Activated T-cell treated with anti-CD3 and anti-CD28 coated beads for 24 hours (primary cell): ENCODE data around the gene SMC3.
A peak's percentile ranks its signal among the peaks of the same experiment; 100 is the strongest.
"Not testable (repeated sequence)": the region's sequence is repeated elsewhere in the genome, so short reads cannot be mapped to it uniquely, and the experiment has no call there.

Source experiments
- DNase-seq: peaks from one replicate; pipeline ENCODE4 v3.0.0-alpha.2; 2020; ENCODE audit warnings: low read depth

Gene SMC3

DNA sequence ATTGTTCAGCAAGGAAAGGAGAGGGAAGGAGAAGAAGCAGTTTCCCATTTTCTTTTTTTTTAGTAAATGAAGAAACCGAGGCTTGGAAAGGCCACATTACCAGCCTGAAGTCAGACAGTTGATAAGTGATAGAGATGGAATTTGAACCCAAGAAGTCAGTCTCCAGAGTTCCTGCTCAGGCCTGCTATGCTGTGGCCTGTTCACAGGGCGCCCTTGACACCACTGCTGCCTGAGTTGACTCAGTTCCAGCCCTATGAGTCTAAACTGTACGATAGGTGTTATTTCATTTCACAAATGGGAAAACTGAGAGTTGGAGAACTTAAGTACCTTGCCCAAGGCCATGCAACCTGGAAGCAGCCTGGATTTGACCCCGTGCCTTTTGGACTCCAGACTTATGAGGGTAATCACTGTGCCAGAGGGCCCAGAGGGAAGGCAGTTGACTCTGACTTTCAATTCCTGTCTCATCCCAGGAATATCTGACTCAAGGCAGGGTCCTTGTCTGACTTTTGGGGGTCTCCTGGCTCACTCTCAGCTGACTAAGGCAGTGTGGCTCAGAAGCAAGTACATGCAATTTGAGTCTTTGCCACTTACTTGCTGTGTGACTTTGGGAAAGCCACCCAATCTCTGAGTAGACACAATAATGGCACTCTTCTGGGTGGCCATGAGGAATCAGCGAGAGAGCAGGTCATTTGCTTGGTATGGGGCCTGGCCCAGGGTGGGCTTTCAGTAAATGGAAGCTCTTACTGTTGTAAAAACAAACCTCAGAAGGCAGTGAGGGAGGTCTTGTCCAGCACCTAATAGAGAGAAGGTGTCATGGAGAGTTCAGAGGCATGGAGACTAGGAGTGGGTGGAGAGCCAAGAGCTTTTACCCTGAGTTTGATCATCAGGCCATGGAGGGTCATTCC, 58.7 kb downstream of the SMC3 start:
- DNase-seq, result no peak

DNA sequence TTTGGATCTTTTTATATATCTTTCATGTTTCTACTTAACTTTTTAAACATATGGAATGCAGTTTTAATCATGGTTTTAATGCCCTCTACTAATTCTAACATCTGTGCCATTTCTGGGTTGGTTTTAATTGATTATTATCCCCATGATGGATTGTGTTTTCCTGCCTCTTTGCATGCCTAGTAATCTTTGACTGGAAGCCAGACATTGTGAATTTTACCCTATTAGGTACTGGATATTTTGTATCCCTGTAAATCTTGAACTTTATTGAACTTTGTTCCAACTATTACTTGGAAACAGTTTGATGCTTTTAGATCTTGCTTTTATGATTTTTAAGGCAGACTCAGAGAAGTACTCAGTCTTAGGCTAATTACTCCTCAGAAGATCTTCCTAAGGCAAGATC, 60.7 kb downstream of the SMC3 start:
- no peak for DNase-seq

DNA sequence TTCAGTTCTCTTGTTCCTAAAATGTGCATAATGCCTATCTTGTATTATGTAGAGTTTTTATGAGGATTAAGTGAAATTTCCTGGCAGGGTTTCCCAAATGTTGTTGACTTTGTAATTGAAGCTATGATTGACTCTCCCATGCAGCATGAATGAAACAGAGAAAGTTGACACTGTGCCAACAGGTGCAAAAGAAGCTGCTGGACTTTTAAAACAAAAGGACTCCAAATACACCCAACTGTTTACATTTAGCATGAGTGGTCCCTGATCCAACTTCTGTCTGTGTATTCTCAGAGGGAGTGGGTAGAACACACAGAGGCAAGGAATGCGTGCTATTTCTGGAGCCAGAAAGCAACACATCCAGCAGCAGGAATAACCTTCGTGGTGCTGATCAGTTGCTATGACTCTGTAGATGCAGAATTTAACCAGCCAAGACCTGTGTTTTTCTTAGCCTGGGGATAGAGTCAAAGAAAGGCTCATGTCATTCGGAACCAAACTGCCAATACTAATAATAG, 62.2 kb downstream of the SMC3 start:
- no peak for DNase-seq

DNA sequence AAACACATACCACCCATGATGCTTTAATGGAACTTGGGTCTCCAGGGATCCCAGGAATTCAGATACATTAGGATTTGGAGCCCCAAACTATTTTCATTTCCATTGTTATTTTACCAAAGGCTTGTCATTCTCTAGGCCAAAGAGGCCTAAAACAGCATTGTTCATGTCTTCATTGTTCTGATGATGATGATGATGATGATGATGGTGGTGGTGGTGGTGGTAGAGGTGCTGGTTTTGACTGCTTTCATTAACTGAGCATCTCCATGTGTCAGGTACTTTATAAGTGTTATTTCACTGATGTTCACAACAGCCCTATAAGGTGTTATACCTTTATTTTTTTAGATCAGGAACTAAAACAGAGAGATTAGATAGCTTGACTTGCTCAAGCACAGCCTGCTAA, 64.4 kb downstream of the SMC3 start:
- DNase-seq, result no peak

GRCh38 chr10:110632591-110633215, 65.2 kb downstream of the SMC3 start:
- no peak for DNase-seq

- no peak for DNase-seq
Measured at GRCh38 chr10:110634527-110635209, 67.2 kb downstream of the SMC3 start.

- DNase-seq, result no peak
Measured at GRCh38 chr10:110636572-110636931, 69.1 kb downstream of the SMC3 start.

DNA sequence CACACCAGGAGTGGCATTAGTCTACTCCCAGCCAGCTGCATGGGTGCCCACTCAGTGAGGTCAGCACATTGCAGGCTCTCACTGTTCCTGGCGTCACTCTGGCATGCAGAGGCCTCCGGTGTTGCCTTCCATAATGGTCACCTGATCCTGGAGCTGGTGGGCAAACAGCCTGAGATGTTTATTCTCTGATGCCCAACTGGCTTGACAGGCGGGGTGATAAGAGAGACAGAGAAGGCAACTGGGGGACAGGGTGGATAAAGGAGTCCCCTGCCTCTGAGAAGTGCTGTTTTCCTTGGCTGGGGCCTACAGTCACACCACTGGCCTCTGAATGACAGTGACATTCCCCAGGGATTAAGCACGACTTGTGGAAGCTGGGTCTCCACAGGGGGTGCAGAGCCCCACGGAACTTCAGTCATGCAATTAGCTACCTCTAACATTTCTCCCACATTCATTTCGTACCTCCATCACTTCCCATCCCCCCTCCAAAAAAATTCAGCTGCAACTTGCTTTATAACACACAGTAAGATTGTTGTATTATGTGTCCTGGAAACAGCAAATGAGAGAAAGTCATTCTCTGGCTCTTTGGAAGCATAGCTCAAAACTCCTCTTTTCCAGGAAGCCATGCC, 69.5 kb downstream of the SMC3 start:
- no peak for DNase-seq

- DNase-seq, result no peak
Measured at GRCh38 chr10:110637558-110638053, 70.1 kb downstream of the SMC3 start.

- no peak for DNase-seq
Measured at GRCh38 chr10:110638319-110638718, 70.8 kb downstream of the SMC3 start.

- not testable (repeated sequence) for DNase-seq
Measured at GRCh38 chr10:110639046-110639445, 71.6 kb downstream of the SMC3 start.

DNA sequence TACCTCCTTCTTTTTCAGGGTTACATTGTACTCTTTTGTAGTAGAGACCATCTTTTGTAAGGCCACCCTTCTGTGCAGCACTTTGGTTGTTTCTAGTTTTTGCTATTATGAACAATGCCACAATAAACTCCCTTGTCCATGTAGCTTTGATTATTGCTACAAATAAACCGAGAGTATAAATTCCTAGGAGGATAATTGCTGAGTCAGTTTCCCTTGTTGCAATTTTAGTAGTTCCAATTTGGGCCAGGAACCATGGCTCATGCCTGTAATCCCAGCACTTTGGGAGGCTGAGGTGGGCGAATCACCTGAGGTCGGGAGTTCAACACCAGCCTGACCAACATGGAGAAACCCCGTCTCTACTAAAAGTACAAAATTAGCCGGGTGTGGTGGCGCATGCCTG, 72.4 kb downstream of the SMC3 start:
- DNase-seq, result not testable (repeated sequence)

GRCh38 chr10:110641256-110641655, 73.8 kb downstream of the SMC3 start:
- peak; percentile 49 for DNase-seq

- DNase-seq, result no peak
Measured at GRCh38 chr10:110642204-110643034, 74.9 kb downstream of the SMC3 start.

- DNase-seq, result no peak
Measured at GRCh38 chr10:110643035-110643652, 75.6 kb downstream of the SMC3 start.

- no peak for DNase-seq
Measured at GRCh38 chr10:110643653-110644597, 76.4 kb downstream of the SMC3 start, which contains the start of gene RBM20. Gene RBM20 (plus strand): TSS chr10:110644336. CDS start chr10:110644455, 119 bp downstream.

DNA sequence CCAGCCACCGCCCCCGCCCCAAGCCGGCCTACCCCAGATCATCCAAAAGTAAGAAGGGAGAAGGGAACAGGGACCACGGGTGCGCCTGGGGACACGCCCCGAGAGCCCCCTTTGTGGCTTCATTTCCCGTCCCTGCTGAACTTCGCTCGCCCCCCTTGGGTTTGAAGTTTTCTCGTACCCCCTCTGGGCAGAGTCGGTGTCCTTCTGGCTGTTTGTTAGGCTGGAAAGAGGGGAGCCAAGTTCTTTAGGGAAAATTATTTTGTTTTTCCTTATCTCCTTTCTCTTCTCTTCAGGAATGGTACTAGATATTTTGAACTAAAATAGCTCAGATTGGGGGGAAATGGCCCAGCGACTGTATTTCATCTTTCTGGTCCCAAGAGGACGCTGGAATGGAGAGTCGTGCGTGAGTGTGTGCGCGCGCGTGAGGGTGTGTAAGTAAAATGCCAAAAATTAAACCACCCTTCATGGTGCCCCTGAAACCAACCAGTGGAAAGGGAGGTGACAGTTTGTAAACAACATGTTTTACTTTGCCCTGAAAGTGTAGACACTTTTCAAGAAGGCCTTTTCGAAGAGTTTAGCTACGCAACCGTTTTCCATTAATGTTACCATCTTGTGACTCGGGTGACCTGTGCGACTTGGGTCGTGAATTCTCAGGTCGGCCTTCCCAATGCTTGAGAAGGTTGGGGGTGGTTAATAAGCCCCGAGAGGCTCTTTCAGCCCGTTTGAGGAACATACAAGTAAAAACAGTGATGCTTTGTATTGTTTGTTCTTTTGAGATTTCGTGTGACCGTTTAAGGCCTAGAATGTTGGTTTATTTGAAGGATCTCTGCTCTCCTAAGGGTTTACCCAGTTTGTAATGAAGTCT, 77.3 kb downstream of the SMC3 start:
- DNase-seq, result no peak

DNA sequence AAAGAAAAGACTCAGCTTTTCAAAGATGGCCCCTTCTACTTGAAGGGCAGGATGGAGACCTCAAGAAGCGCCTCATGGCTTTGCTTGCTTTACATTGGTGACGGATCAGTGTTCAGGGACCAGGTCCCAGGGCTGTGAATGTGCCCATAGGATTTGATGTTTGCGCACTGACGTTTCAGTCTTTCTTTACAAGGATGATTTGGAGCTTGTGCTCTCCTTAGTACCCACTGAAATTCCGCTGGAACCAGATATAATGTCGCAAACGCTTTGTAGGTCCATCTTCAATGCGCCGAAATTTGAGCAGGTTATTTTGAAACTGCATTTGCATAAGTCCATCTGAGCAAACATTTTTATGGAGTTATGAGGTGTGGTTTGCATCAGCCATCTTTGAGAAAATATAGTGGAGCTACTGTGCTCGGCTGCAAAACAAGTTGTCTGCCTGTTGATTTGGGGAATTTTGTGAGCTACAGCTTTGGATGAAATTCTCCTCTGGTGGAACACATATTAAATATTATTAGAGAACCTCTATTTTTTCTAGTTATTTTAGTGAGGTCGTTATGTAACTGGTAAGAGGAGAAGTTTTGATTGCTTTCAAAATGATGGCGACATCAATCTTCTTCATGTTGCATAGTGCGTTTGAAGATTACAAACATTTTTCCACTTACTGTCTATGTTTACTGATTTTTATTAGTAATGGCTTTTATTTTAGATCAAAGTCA, 79.1 kb downstream of the SMC3 start:
- DNase-seq, result no peak
